HUDEP-2 (cell line): ENCODE data around the gene DLGAP1.
"Not testable (repeated sequence)": the region's sequence is repeated elsewhere in the genome, so short reads cannot be mapped to it uniquely, and the experiment has no call there.

Source experiments
- DNase-seq, 76 experiments: peaks; one replicate each; lab custom pipeline; 2025; ENCODE audit not compliant: unreplicated experiment in 76 of 76; lab: John Stamatoyannopoulos, UW

The DLGAP1 gene

GRCh38 chr18:4455113-4455811 is at the start of gene DLGAP1:
Gene DLGAP1 (minus strand): TSS chr18:4455307.
- peak in 2 of 76 experiments; percentile 1 to 11 for DNase-seq

- not testable (repeated sequence) for DNase-seq
Measured at GRCh38 chr18:4494703-4495284, 39.7 kb upstream of the DLGAP1 start.

GRCh38 chr18:4468511-4468910 is 13.4 kb upstream of the DLGAP1 start:
- DNase-seq: no peak

GRCh38 chr18:4454537-4455112 is 482 bp downstream of the DLGAP1 start:
- DNase-seq: no peak

GRCh38 chr18:4453874-4454536 is 1.1 kb downstream of the DLGAP1 start:
- no peak for DNase-seq

- DNase-seq: no peak
Measured at GRCh38 chr18:4453567-4453873, 1.6 kb downstream of the DLGAP1 start.

GRCh38 chr18:4450065-4450658 is 4.9 kb downstream of the DLGAP1 start:
- no peak for DNase-seq

- DNase-seq: no peak
Measured at GRCh38 chr18:4445902-4446301, 9.2 kb downstream of the DLGAP1 start.

- no peak for DNase-seq
Measured at GRCh38 chr18:4444306-4444705, 10.8 kb downstream of the DLGAP1 start.

- DNase-seq: no peak
Measured at GRCh38 chr18:4441098-4441497, 14.0 kb downstream of the DLGAP1 start.

- no peak for DNase-seq
Measured at GRCh38 chr18:4438938-4439337, 16.2 kb downstream of the DLGAP1 start.

- no peak for DNase-seq
Measured at GRCh38 chr18:4433717-4434116, 21.4 kb downstream of the DLGAP1 start.

GRCh38 chr18:4430836-4431235 is 24.3 kb downstream of the DLGAP1 start:
- no peak for DNase-seq

GRCh38 chr18:4417714-4418113 is 37.4 kb downstream of the DLGAP1 start:
- no peak for DNase-seq

- DNase-seq: no peak
Measured at GRCh38 chr18:4416976-4417375, 38.1 kb downstream of the DLGAP1 start.

GRCh38 chr18:4412286-4412685 is 42.8 kb downstream of the DLGAP1 start:
- DNase-seq: no peak

GRCh38 chr18:4406856-4407255 is 48.3 kb downstream of the DLGAP1 start:
- DNase-seq: no peak

- DNase-seq: no peak
Measured at GRCh38 chr18:4405965-4406364, 49.1 kb downstream of the DLGAP1 start.

- no peak for DNase-seq
Measured at GRCh38 chr18:4403836-4404235, 51.3 kb downstream of the DLGAP1 start.

GRCh38 chr18:4400911-4401310 is 54.2 kb downstream of the DLGAP1 start:
- no peak for DNase-seq

- no peak for DNase-seq
Measured at GRCh38 chr18:4399929-4400328, 55.2 kb downstream of the DLGAP1 start.
